Common myeloid progenitor, CD34-positive (primary cell): ENCODE data around the gene NOL6.
"Not testable (repeated sequence)": the region's sequence is repeated elsewhere in the genome, so short reads cannot be mapped to it uniquely, and the experiment has no call there.

Experiments used
- CTCF ChIA-PET: fragments of 350-600 bp; sonication (Branson Sonifier 250); formaldehyde crosslinking; loops from one replicate; lab custom pipeline; 2021; ENCODE audit warnings: antibody characterized with exemption; lab: Charles Lee
- POLR2A ChIA-PET: fragments of 350-600 bp; sonication (Branson Sonifier 250); formaldehyde crosslinking; loops from one replicate; lab custom pipeline; 2021; ENCODE audit warnings: antibody characterized with exemption; lab: Charles Lee
- DNase-seq, 3 donors: peaks; one replicate each; pipeline versions ENCODE4 v3.0.0 to v3.0.0-alpha.2; 2013
- H3K27ac ChIP-seq, 2 experiments: 1 replicate in 1 of 2; 2 replicates in 1 of 2; pipeline ENCODE4 v1.7.0; 2013; ENCODE audit warnings: inconsistent platforms in 2 of 2, low read length in 2 of 2, mild to moderate bottlenecking in 2 of 2, low read depth in 1 of 2, moderate library complexity in 1 of 2; ENCODE audit not compliant: severe bottlenecking in 2 of 2, insufficient read depth in 1 of 2, poor library complexity in 1 of 2
- H3K27me3 ChIP-seq, 5 experiments: replicated peaks in 2 of 5; 1 replicate in 3 of 5; 2 replicates in 2 of 5; pipeline versions ENCODE4 v1.6.1 to v1.7.0; 2013; ENCODE audit warnings: low read length in 4 of 5, mild to moderate bottlenecking in 2 of 5, moderate library complexity in 2 of 5, inconsistent platforms in 1 of 5; ENCODE audit not compliant: insufficient read depth in 5 of 5, control insufficient read depth in 4 of 5
- H3K36me3 ChIP-seq, 4 experiments: 1 replicate in 2 of 4; 2 replicates in 2 of 4; pipeline versions ENCODE4 v1.6.1 to v1.7.0; 2013; ENCODE audit warnings: low read length in 3 of 4, control low read depth in 1 of 4, mild to moderate bottlenecking in 1 of 4; ENCODE audit not compliant: control insufficient read depth in 4 of 4, insufficient read depth in 4 of 4
- H3K4me1 ChIP-seq, 4 experiments: 1 replicate in 3 of 4; 2 replicates in 1 of 4; pipeline versions ENCODE4 v1.6.1 to v1.7.1; 2013; ENCODE audit warnings: low read length in 3 of 4, mild to moderate bottlenecking in 3 of 4, control low read depth in 1 of 4, inconsistent platforms in 1 of 4, moderate library complexity in 1 of 4; ENCODE audit not compliant: control insufficient read depth in 4 of 4, insufficient read depth in 4 of 4; ENCODE audit errors: control extremely low read depth in 1 of 4
- H3K4me3 ChIP-seq, 7 experiments: 1 replicate in 4 of 7; 2 replicates in 3 of 7; pipeline versions ENCODE4 v1.5.1 to v1.7.0; 2013; ENCODE audit warnings: mild to moderate bottlenecking in 7 of 7, low read length in 6 of 7, moderate library complexity in 6 of 7, inconsistent platforms in 2 of 7, low read depth in 2 of 7, control low read depth in 1 of 7; ENCODE audit not compliant: insufficient read depth in 4 of 7, control insufficient read depth in 1 of 7; ENCODE audit errors: extremely low read depth in 1 of 7
- H3K9me3 ChIP-seq, 5 experiments: 1 replicate in 4 of 5; 2 replicates in 1 of 5; pipeline versions ENCODE4 v1.6.1 to v1.7.1; 2013; ENCODE audit warnings: low read length in 4 of 5, mild to moderate bottlenecking in 2 of 5, inconsistent platforms in 1 of 5, low read depth in 1 of 5, moderate library complexity in 1 of 5; ENCODE audit not compliant: control insufficient read depth in 4 of 5, insufficient read depth in 2 of 5; ENCODE audit errors: control extremely low read depth in 1 of 5
- WGBS: methylation state at CpG from one replicate; pipeline ENCODE4 v1.1.5; 2013; ENCODE audit not compliant: insufficient coverage; 5-methylcytosine and 5-hydroxymethylcytosine counted together

Gene NOL6

DNA sequence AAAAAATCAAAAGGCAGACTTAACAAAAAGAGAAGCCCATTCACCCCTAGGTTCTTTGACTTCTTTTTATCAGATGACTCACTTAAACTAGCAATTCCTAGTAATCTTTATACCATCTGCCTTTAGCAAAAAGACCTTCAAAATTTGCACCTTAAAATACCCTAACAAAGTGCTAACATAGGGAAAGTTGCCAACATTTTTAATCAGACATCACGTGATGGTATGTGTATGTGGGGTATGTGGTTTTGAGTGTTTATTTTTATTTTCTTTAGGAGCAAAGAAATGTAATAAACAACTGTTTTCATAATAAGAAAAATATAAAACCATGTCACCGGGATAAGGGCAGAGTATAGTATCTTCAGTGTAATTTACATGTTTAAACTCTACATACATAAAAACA is 20.1 kb upstream of the NOL6 start:
- H3K27ac ChIP-seq, H3K9me3 ChIP-seq, DNase-seq, H3K4me1 ChIP-seq, H3K27me3 ChIP-seq, POLR2A ChIA-PET, H3K36me3 ChIP-seq, H3K4me3 ChIP-seq: not testable (repeated sequence)
- WGBS, result no CpG with 5 or more reads among the region's 2 CpGs
- CTCF ChIA-PET, result interaction anchor here (1.3 kb wide), 1 partner anchor 29 kb away, joined by 4 read pairs; no protein-coding TSS in a partner anchor

DNA sequence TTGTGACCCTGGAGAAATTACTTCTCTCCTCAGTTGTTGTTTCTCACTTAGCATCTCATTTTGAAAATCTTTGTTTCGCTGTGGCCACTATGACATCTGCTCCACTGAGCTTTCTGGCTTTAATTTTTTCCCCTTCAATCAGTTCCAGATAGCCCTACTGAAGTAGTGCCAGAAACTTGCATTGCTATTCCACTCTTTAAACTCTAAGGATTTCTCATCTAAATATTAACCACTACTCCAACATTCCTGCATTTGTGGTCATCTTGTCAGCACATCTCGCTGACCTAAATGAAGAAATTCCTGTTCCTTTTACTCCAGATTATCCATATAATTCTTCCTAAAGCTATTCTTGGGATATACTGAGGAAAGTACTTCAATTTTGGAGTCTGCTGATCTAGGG is 15.3 kb upstream of the NOL6 start:
- Histone ChIP-seq H3K27ac (no peak overlapping the region), H3K4me1 (no peaks in the 10 kb centered on the region), H3K36me3 (no peaks in the 10 kb centered on the region), H3K4me3 (no peak overlapping the region), H3K27me3 (no peaks in the 10 kb centered on the region), H3K9me3 (no peaks in the 10 kb centered on the region)
- ChIA-PET CTCF (interaction anchor here (1.4 kb wide), 1 partner anchor 17 kb away, joined by 3 read pairs; no protein-coding TSS in a partner anchor), POLR2A (no interaction called here)
- DNase-seq, result no peak
- 85% methylated on average over 1 of the region's 2 CpGs for WGBS

DNA sequence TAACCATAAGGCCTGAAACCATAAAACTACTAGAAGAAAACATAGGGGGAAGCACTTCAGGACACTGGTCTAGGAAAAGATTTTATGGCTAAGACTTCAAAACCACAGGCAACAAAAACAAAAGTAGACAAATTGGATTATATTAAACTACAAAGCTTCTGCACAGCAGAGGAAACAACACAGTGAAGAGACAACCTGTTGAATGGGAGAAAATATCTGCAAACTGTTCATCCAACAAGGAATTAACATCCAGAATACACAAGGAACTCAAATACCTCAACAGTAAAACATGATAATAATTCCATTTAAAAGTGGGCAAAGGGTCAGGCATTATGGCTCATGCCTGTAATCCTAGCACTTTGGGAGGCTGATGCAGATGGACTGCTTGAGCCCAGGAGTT is 11.6 kb upstream of the NOL6 start:
- H3K4me3 ChIP-seq, H3K27ac ChIP-seq, H3K9me3 ChIP-seq, H3K36me3 ChIP-seq, H3K27me3 ChIP-seq, H3K4me1 ChIP-seq, DNase-seq, POLR2A ChIA-PET: not testable (repeated sequence)
- CTCF ChIA-PET, result interaction anchor here (1.6 kb wide), 1 partner anchor 253 kb away, joined by 3 read pairs; no protein-coding TSS in a partner anchor

DNA sequence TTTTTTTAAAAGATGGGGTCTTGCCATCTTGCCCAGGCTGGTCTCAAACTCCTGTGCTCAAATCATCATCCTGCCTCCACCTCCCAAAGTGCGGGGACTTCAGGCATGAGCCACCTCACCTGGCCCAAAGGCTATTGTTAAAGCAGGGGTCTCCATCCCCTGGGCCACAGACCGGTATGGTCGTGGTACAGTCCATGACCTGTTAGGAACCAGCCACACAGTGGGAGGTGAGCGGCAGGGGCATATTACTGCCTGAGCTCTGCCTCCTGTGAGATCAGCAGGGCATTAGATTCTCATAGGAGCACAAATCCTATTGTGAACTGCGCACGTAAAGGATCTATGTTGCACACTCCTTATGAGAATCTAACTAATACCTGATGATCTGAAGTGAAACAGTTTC is 7.3 kb upstream of the NOL6 start:
- H3K36me3 ChIP-seq, result no peaks in the 10 kb centered on the region
- DNase-seq, result no peak
- no peak overlapping the region for H3K27ac ChIP-seq
- no peak overlapping the region for H3K4me3 ChIP-seq
- ChIA-PET CTCF (interaction anchor here (1.6 kb wide), 1 partner anchor 17 kb away, joined by 5 read pairs; no protein-coding TSS in a partner anchor), POLR2A (no interaction called here)
- no peaks in the 10 kb centered on the region for H3K9me3 ChIP-seq
- 99% methylated on average over 6 of the region's 6 CpGs for WGBS
- no peaks in the 10 kb centered on the region for H3K4me1 ChIP-seq
- H3K27me3 ChIP-seq, result no peaks in the 10 kb centered on the region

DNA sequence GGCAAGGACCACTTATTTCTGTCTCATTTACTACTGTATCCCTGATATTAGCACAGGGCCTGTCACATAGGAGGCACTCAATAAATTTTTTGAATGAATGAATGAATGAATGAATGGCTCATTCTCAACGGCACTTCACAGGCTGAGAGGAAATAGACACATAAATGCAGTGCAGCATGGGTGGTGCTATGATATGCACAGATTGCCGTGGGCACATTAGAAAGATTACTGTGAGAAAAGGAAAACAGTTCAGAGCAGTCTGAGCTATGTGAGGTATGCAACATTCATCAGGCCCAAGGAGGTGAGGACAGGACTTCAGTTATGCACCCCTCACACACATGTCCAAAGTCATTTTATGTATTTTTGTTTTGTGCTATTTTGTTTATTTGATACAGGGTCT is 6.4 kb upstream of the NOL6 start:
- no peak for DNase-seq
- H3K4me1 ChIP-seq, result no peaks in the 10 kb centered on the region
- H3K4me3 ChIP-seq, result no peak overlapping the region
- ChIA-PET CTCF (interaction anchor here (1.6 kb wide), 1 partner anchor 16 kb away, joined by 5 read pairs; no protein-coding TSS in a partner anchor), POLR2A (no interaction called here)
- WGBS, result 100% methylated on average over 2 of the region's 2 CpGs
- no peaks in the 10 kb centered on the region for H3K36me3 ChIP-seq
- H3K9me3 ChIP-seq, result no peaks in the 10 kb centered on the region
- H3K27me3 ChIP-seq, result no peaks in the 10 kb centered on the region
- H3K27ac ChIP-seq, result no peak overlapping the region

DNA sequence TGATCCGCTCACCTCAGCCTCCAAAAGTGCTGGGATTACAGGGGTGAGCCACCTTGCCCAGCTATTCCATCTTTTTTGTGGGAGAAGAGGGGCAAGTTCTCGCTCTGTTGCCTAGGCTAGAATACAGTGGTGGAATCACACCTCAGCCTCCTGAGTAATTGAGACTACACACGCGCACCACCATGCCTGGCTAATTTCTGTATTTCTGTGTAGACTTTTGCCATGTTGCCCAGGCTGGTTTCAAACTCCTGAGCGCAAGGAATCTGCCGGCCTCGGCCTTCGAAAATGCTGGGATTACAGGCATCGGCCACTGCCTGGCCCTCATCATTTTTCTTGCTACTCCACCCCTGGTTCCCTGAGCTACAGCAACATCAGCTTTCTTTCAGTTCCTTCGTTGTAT is 2.8 kb upstream of the NOL6 start:
- POLR2A ChIA-PET, result interaction anchor here (0.6 kb wide), 1 partner anchor 572 kb away, joined by 3 read pairs; no protein-coding TSS in a partner anchor

DNA sequence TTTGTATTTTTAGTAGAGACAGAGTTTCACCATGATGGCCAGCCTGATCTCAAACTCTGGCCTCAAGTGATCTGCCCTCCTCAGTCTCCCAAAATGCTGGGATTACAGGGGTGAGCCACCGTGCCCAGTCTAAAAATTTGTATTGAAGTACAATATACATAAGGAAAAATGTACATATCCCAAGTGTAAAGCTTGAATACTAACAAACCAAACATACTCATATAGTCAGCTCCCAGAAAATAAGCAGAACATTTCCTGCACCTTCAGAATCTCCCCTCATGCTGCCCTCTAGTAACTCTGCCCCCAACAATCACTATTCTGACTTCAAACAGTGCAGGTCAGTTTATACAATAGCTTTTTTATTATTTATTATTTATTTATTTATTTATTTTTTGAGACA is 1.6 kb upstream of the NOL6 start:
- Histone ChIP-seq H3K4me1 (peaks cover 5 to 22% (median 15%) of the 10 kb centered on the region in 4 experiments), H3K27ac (no peak overlapping the region), H3K9me3 (no peaks in the 10 kb centered on the region), H3K36me3 (peaks cover 0 to 21% (median 12%) of the 10 kb centered on the region in 4 experiments), H3K4me3 (no peak overlapping the region), H3K27me3 (no peaks in the 10 kb centered on the region)
- no peak for DNase-seq
- POLR2A ChIA-PET, result no interaction called here
- CTCF ChIA-PET, result interaction anchor here (1.0 to 2.9 kb wide), 3 partner anchors 8 to 247 kb away, joined by 3 to 7 read pairs (median 6); no protein-coding TSS in a partner anchor
- no CpG with 5 or more reads among the region's 1 CpG for WGBS

More for the DNA sequence above, 2.8 kb upstream of the NOL6 start:
- CTCF ChIA-PET, result interaction anchor here (1.7 to 2.3 kb wide), 2 partner anchors 9 to 12 kb away, joined by 6 read pairs; no protein-coding TSS in a partner anchor
- H3K4me3 ChIP-seq, result no peak overlapping the region
- H3K36me3 ChIP-seq, result peaks cover 0 to 10% (median 7%) of the 10 kb centered on the region in 4 experiments
- WGBS, result 98% methylated on average over 10 of the region's 10 CpGs
- H3K9me3 ChIP-seq, result no peaks in the 10 kb centered on the region
- no peaks in the 10 kb centered on the region for H3K27me3 ChIP-seq
- H3K4me1 ChIP-seq, result peaks cover 5 to 22% (median 15%) of the 10 kb centered on the region in 4 experiments
- no peak for DNase-seq
- H3K27ac ChIP-seq, result no peak overlapping the region
